ENCODE data around the gene FADS3. TPM values are rescaled to one million over a fixed set of nuclear protein-coding genes. Genes with fewer than 3 reads are reported as not detected.

The FADS3 gene
- total and polyA plus RNA-seq, 9 of the 15 experiments (the other 6 are each of a cell fraction or from before 2014, with no cell fraction given) = 0.97 to 148 (median 92.7) TPM

DNA sequence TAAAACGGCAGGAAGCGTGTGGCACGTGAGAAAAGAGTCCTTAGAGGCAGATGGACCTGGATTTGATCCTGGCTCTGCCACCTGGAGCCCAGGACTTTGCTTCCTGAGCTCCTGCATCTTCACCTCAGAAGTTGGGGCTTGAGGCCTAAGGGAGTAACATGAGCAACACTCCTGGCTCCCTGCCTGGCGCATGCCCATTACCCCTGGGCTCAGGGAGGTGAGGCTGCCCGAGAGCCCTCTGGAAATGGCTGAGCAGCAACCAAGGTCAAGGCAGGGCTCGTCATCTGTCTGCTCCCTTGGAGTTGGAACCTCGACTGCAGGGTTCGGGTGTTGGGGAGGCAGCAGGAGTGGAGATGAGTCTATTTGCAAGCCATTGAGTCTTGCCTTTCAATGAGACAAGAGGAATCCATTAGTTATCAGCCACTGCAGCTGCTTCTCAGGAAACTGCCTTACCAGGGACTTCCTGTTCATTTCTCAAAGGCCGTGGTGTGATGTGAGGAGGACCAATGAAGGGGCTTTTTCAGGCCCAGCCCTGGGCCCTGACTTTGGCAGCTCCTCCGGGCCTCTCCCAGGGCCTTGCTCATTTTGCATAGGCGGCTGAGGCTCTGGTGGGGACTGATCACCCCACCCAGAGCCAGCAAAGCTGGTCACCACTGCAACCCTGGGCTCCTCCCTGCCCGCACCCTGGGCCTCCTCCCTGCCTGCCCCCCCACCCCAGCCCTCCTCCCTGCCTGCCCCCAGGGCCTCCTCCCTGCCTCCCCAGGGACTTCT, 56.9 kb downstream of the FADS3 start (continued):
- TF ChIP-seq CCNT2 (IDR thresholded peaks at IDR 0.05; ENCODE audit: borderline replicate concordance, extremely low read depth, insufficient read length, low read depth, low read length) = peak; percentile 47
- TF ChIP-seq EWSR1 (IDR thresholded peaks at IDR 0.05; ENCODE audit: borderline replicate concordance, low read depth, partially characterized antibody) = no peak
- TF ChIP-seq, protein P1, sequence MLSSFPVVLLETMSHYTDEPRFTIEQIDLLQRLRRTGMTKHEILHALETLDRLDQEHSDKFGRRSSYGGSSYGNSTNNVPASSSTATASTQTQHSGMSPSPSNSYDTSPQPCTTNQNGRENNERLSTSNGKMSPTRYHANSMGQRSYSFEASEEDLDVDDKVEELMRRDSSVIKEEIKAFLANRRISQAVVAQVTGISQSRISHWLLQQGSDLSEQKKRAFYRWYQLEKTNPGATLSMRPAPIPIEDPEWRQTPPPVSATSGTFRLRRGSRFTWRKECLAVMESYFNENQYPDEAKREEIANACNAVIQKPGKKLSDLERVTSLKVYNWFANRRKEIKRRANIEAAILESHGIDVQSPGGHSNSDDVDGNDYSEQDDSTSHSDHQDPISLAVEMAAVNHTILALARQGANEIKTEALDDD (IDR thresholded peaks at IDR 0.05) = peak; percentile 33; the same call in 1 of the 2 replicates
- peak; percentile 64; the same call in 1 of the 2 replicates for TF ChIP-seq ZNF584 (CRISPR knock-in tag; IDR thresholded peaks at IDR 0.05; ENCODE audit: low read depth)
- peak; percentile 74 to 77 for TF ChIP-seq NRF1 (conservative IDR thresholded peaks at IDR 0.05 in 1 of 2, IDR thresholded peaks at IDR 0.05 in 1 of 2)
- no peak for TF ChIP-seq NCOA6 (IDR thresholded peaks at IDR 0.05)
- TF ChIP-seq, protein P2, sequence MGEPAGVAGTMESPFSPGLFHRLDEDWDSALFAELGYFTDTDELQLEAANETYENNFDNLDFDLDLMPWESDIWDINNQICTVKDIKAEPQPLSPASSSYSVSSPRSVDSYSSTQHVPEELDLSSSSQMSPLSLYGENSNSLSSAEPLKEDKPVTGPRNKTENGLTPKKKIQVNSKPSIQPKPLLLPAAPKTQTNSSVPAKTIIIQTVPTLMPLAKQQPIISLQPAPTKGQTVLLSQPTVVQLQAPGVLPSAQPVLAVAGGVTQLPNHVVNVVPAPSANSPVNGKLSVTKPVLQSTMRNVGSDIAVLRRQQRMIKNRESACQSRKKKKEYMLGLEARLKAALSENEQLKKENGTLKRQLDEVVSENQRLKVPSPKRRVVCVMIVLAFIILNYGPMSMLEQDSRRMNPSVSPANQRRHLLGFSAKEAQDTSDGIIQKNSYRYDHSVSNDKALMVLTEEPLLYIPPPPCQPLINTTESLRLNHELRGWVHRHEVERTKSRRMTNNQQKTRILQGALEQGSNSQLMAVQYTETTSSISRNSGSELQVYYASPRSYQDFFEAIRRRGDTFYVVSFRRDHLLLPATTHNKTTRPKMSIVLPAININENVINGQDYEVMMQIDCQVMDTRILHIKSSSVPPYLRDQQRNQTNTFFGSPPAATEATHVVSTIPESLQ (CRISPR knock-in tag; IDR thresholded peaks at IDR 0.05) = no peak
- peak; percentile 82 for TF ChIP-seq POLR2G (IDR thresholded peaks at IDR 0.05; ENCODE audit: low read depth, low read length)
- no peak for TF ChIP-seq MCM2 (IDR thresholded peaks at IDR 0.05; ENCODE audit: low read depth)
- TF ChIP-seq FOXJ2 (tag; IDR thresholded peaks at IDR 0.05) = no peak
- TF ChIP-seq CCAR2 (IDR thresholded peaks at IDR 0.05; ENCODE audit: low read depth, low read length) = no peak
- no peak for TF ChIP-seq PHF21A (IDR thresholded peaks at IDR 0.05; ENCODE audit: borderline replicate concordance, low read depth)
- no peak for TF ChIP-seq RFX7 (CRISPR knock-in tag; IDR thresholded peaks at IDR 0.05)
- TF ChIP-seq RNF2 (IDR thresholded peaks at IDR 0.05) = peak; percentile 92
- TF ChIP-seq, protein P3, sequence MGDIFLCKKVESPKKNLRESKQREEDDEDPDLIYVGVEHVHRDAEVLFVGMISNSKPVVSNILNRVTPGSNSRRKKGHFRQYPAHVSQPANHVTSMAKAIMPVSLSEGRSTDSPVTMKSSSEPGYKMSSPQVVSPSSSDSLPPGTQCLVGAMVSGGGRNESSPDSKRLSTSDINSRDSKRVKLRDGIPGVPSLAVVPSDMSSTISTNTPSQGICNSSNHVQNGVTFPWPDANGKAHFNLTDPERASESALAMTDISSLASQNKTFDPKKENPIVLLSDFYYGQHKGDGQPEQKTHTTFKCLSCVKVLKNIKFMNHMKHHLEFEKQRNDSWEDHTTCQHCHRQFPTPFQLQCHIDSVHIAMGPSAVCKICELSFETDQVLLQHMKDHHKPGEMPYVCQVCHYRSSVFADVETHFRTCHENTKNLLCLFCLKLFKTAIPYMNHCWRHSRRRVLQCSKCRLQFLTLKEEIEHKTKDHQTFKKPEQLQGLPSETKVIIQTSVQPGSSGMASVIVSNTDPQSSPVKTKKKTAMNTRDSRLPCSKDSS (IDR thresholded peaks at IDR 0.05; ENCODE audit: low read depth, partially characterized antibody) = no peak
- no peak for TF ChIP-seq RBM15 (IDR thresholded peaks at IDR 0.05; ENCODE audit: insufficient read depth, low read length)
- TF ChIP-seq ZNF41 (CRISPR knock-in tag; conservative IDR thresholded peaks at IDR 0.05) = no peak; the same call in 1 of the 2 replicates
- TF ChIP-seq BRD4 (IDR thresholded peaks at IDR 0.05) = peak; percentile 49; the same call in 1 of the 2 replicates
- no peak for TF ChIP-seq ZNF121 (CRISPR knock-in tag; conservative IDR thresholded peaks at IDR 0.05)
- TF ChIP-seq, protein P4, sequence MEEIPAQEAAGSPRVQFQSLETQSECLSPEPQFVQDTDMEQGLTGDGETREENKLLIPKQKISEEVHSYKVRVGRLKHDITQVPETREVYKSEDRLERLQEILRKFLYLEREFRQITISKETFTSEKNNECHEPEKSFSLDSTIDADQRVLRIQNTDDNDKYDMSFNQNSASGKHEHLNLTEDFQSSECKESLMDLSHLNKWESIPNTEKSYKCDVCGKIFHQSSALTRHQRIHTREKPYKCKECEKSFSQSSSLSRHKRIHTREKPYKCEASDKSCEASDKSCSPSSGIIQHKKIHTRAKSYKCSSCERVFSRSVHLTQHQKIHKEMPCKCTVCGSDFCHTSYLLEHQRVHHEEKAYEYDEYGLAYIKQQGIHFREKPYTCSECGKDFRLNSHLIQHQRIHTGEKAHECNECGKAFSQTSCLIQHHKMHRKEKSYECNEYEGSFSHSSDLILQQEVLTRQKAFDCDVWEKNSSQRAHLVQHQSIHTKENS (CRISPR knock-in tag; IDR thresholded peaks at IDR 0.05) = 0 out of 2 replicates have a peak, but pooled peaks have one; percentile 39
- TF ChIP-seq, protein P5, sequence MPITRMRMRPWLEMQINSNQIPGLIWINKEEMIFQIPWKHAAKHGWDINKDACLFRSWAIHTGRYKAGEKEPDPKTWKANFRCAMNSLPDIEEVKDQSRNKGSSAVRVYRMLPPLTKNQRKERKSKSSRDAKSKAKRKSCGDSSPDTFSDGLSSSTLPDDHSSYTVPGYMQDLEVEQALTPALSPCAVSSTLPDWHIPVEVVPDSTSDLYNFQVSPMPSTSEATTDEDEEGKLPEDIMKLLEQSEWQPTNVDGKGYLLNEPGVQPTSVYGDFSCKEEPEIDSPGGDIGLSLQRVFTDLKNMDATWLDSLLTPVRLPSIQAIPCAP (CRISPR knock-in tag; IDR thresholded peaks at IDR 0.05; ENCODE audit: borderline replicate concordance) = no peak

All from K562 (cell line).